Measurements from ENCODE around the gene DAO.

Gene DAO

DNA sequence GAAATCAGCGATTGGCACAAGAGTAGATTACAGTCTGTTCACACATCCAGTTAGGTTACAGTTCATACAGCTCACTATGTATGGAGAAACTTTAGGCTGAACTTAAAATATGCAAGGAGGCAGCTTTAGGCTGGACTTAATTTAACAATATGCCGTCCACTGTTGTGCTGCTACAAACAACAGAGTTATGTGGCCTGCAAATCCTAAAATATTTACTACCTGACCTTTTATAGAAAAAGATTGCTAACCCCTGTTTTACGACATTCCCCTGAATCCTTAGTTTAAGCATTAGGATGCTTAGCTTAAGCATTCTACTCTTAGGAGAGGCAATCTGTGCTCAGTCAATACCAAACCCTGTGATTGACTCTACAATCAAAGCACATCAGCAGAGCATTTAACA is 50.9 kb downstream of the DAO start:
- TF ChIP-seq, protein P1, sequence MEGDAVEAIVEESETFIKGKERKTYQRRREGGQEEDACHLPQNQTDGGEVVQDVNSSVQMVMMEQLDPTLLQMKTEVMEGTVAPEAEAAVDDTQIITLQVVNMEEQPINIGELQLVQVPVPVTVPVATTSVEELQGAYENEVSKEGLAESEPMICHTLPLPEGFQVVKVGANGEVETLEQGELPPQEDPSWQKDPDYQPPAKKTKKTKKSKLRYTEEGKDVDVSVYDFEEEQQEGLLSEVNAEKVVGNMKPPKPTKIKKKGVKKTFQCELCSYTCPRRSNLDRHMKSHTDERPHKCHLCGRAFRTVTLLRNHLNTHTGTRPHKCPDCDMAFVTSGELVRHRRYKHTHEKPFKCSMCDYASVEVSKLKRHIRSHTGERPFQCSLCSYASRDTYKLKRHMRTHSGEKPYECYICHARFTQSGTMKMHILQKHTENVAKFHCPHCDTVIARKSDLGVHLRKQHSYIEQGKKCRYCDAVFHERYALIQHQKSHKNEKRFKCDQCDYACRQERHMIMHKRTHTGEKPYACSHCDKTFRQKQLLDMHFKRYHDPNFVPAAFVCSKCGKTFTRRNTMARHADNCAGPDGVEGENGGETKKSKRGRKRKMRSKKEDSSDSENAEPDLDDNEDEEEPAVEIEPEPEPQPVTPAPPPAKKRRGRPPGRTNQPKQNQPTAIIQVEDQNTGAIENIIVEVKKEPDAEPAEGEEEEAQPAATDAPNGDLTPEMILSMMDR (IDR thresholded peaks at IDR 0.05; ENCODE audit: low read depth, low read length) = no peak
- TF ChIP-seq POLR2A (IDR thresholded peaks at IDR 0.05; ENCODE audit: extremely low read depth, insufficient read length) (no peak), MYC (IDR thresholded peaks at IDR 0.05; ENCODE audit: low read depth, low read length) (no peak)
- TF ChIP-seq, protein P2, sequence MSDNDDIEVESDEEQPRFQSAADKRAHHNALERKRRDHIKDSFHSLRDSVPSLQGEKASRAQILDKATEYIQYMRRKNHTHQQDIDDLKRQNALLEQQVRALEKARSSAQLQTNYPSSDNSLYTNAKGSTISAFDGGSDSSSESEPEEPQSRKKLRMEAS (IDR thresholded peaks at IDR 0.05; ENCODE audit: low read depth, low read length) = no peak
- DNase-seq (ENCODE audit: low read depth) = no peak
- H3K4me3 ChIP-seq (ENCODE audit: low read depth, low read length) = no peak overlapping the region

- H3K4me3 ChIP-seq (ENCODE audit: low read depth, low read length) = no peak overlapping the region
- peak; percentile 25 for DNase-seq (ENCODE audit: low read depth)
- no peak for TF ChIP-seq MYC (IDR thresholded peaks at IDR 0.05; ENCODE audit: low read depth, low read length)
- TF ChIP-seq, protein P1 (IDR thresholded peaks at IDR 0.05; ENCODE audit: low read depth, low read length) = no peak
Observed at GRCh38 chr12:108933949-108934348, 54.1 kb downstream of the DAO start.

- TF ChIP-seq, protein P2 (IDR thresholded peaks at IDR 0.05; ENCODE audit: low read depth, low read length) = no peak
- TF ChIP-seq MYC (IDR thresholded peaks at IDR 0.05; ENCODE audit: low read depth, low read length) (no peak), POLR2A (IDR thresholded peaks at IDR 0.05; ENCODE audit: extremely low read depth, insufficient read length) (no peak)
- TF ChIP-seq, protein P1 (IDR thresholded peaks at IDR 0.05; ENCODE audit: low read depth, low read length) = no peak
- DNase-seq (ENCODE audit: low read depth) = no peak
- no peak overlapping the region for H3K4me3 ChIP-seq (ENCODE audit: low read depth, low read length)
Observed at GRCh38 chr12:108935159-108935763, 55.4 kb downstream of the DAO start.

DNA sequence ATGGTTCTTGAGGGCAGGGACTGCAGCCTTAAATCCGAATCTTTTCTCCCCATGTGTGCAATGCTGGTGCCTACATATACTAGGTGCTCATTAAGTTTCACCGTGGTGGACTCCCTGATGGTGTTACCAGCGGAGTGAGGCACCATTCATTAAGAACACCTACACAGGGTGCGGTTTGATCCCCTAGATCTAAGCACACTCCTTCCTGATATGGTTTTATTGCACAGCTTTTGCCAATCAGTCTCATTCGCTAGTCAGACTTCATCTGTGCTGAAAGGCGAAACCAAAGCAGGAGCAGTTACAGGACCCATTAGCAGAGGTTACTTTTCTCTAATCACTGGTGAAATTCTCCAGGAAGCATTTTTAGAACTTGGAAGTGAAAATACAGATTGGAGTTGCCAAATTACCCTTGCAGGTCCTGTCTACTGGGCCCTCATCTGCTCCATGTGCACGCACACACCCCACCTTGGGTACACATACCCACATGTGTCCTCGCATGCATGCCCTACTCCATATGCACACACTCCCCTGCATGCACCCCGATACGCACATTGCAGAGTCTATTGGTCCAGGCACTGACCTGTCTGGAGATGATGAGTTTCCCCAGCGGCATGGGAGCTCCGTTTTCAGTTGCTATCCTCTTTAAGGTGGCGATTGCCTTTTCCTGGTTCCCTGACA is 58.5 kb downstream of the DAO start:
- TF ChIP-seq, protein P1 (IDR thresholded peaks at IDR 0.05; ENCODE audit: low read depth, low read length) = no peak
- no peak for TF ChIP-seq POLR2A (IDR thresholded peaks at IDR 0.05; ENCODE audit: extremely low read depth, insufficient read length)
- TF ChIP-seq, protein P2 (IDR thresholded peaks at IDR 0.05; ENCODE audit: low read depth, low read length) = no peak
- no peak for TF ChIP-seq MYC (IDR thresholded peaks at IDR 0.05; ENCODE audit: low read depth, low read length)
- no peak overlapping the region for H3K4me3 ChIP-seq (ENCODE audit: low read depth, low read length)

DNA sequence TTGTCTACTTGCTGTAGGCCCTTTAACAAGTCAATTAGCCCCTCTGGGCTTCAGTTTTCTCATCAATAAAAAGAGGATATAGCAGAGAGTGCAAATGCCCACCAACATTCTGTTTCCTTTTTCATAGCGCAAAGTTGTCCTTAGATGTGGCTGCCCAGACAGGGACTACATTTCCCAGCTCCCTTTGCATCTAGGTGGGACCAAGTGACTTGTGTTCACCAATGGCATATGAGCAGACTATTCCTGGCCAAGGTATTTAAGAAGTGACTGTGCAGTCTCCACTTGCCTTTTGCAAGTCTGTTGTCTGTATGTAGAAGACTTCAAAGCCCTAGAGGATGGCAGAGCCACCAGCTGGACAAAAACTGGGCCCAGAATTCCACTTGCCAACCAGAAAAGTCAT is 59.7 kb downstream of the DAO start:
- no peak overlapping the region for H3K4me3 ChIP-seq (ENCODE audit: low read depth, low read length)
- TF ChIP-seq, protein P1 (IDR thresholded peaks at IDR 0.05; ENCODE audit: low read depth, low read length) = no peak
- no peak for TF ChIP-seq MYC (IDR thresholded peaks at IDR 0.05; ENCODE audit: low read depth, low read length)
- TF ChIP-seq POLR2A (IDR thresholded peaks at IDR 0.05; ENCODE audit: extremely low read depth, insufficient read length) = no peak
- TF ChIP-seq, protein P2 (IDR thresholded peaks at IDR 0.05; ENCODE audit: low read depth, low read length) = no peak
- peak; percentile 60 for DNase-seq (ENCODE audit: low read depth)

More for the DNA sequence above, 58.5 kb downstream of the DAO start:
- no peak for DNase-seq (ENCODE audit: low read depth)
